ENCODE results near the gene SALL4.

DNA sequence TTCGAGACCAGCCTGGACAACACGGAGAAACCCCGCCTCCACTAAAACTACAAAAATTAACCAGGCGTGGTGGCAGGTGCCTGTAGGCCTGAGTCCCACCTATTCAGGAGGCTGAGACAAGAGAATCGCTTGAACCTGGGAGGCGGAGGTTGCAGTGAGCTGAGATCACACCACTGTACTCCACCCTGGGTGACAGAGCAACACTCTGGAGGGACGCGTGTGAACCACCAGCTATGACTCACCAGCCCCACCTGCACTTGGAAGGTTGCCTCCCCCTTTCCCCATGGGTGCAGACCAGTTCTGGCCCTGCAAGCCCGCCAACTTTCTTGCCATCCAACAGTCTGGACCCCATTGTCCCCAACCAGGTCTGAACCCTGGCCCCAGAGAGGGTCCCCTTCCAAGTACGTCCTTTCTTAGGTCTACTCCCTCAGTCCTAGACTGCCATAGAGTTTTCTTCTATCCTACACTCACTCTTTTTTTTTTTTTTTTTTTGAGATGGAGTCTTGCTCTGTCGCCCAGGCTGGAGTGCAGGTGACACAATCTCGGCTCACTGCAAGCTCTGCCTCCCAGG lies 63.4 kb downstream of the SALL4 start:
- no peak for TF ChIP-seq POLR2AphosphoS5 (IDR thresholded peaks at IDR 0.05; ENCODE audit: low read depth, low read length)
- TF ChIP-seq POLR2A (IDR thresholded peaks at IDR 0.05; ENCODE audit: low read depth, low read length), result no peak
